A549 (cell line): ENCODE data around the gene HOXA4. TPM values are rescaled to one million over a fixed set of nuclear protein-coding genes. Genes with fewer than 3 reads are reported as not detected.

Source experiments
- ATAC-seq, 2 experiments: fragments of 200-7000 bp in 1 of 2; fragments of >200 bp in 1 of 2; cut with Nextera tagmentation in 1 of 2; cut with Tn5 transposase in 1 of 2; 3 replicates each; pipeline versions ENCODE4 v1.8.0 to v1.9.1; 2018 to 2020; ENCODE audit warnings: mild to moderate bottlenecking in 1 of 2, moderate library complexity in 1 of 2
- CTCF ChIA-PET: fragments of 300-600 bp; sonication (Branson Sonifier 250); formaldehyde crosslinking; extraction: SDS; loops from one replicate; lab custom pipeline; 2021; ENCODE audit warnings: antibody characterized with exemption, inconsistent platforms; lab: Yijun Ruan, JAX
- POLR2A ChIA-PET: fragments of 350-600 bp; formaldehyde crosslinking; extraction: SDS; loops from one replicate; lab custom pipeline; 2021; ENCODE audit warnings: antibody characterized with exemption, inconsistent platforms; lab: Yijun Ruan, JAX
- DNase-seq, 2 experiments: peaks; one replicate each; pipeline versions ENCODE4 v3.0.0 to v3.0.0-alpha.2; 2011 to 2016; ENCODE audit warnings: low read depth in 1 of 2, low spot score in 1 of 2
- FAIRE-seq: peaks from 2 replicates; lab custom pipeline; 2011; peaks lifted over from hg19 to GRCh38; lab: Jason Lieb, UNC
- H3K27ac ChIP-seq, 2 experiments: fragments of >200 bp; sonication (Bioruptor Twin); formaldehyde crosslinking; 3 replicates each; pipeline ENCODE4 v1.5.1; 2016 to 2017
- H3K4me1 ChIP-seq: fragments of >200 bp; sonication (Bioruptor Twin); formaldehyde crosslinking; 3 replicates; pipeline ENCODE4 v1.6.1; 2016
- H3K4me2 ChIP-seq: fragments of >200 bp; sonication (Bioruptor Twin); formaldehyde crosslinking; 3 replicates; pipeline ENCODE4 v1.6.1; 2016
- H3K4me3 ChIP-seq: fragments of >200 bp; sonication (Bioruptor Twin); formaldehyde crosslinking; 3 replicates; pipeline ENCODE4 v1.5.1; 2016
- H3K9me3 ChIP-seq: fragments of >200 bp; sonication (Bioruptor Twin); formaldehyde crosslinking; 3 replicates; pipeline ENCODE4 v1.6.1; 2016
- CHD2 ChIP-seq: fragments of 150-350 bp; IDR thresholded peaks from 2 replicates; pipeline ENCODE4 v1.6.1; 2014; ENCODE audit warnings: low read length; ENCODE audit not compliant: partially characterized antibody
- CHD4 ChIP-seq: fragments of 200-600 bp; sonication (generic); IDR thresholded peaks from 2 replicates; pipeline ENCODE4 v1.6.1; 2016; ENCODE audit warnings: antibody characterized with exemption, mild to moderate bottlenecking, borderline replicate concordance
- EP300 ChIP-seq, 2 experiments: fragments of >200 bp; sonication (Bioruptor Twin); formaldehyde crosslinking; IDR thresholded peaks; 2 replicates in 1 of 2; 3 replicates in 1 of 2; pipeline ENCODE4 v1.6.1; 2016 to 2017
- FOSB ChIP-seq: fragments of 250-450 bp; sonication (Bioruptor Pico); IDR thresholded peaks from 2 replicates; pipeline ENCODE4 v1.5.0; 2020; ENCODE audit warnings: mild to moderate bottlenecking, moderate library complexity
- JUNB ChIP-seq: fragments of >200 bp; sonication (Bioruptor Twin); formaldehyde crosslinking; IDR thresholded peaks from 2 replicates; pipeline ENCODE4 v1.6.1; 2016
- MAZ ChIP-seq: fragments of 150-350 bp; IDR thresholded peaks from 2 replicates; pipeline ENCODE4 v1.6.1; 2014; ENCODE audit warnings: antibody characterized with exemption, low read depth, low read length, borderline replicate concordance
- MYC ChIP-seq: IDR thresholded peaks from 2 replicates; pipeline ENCODE4 v1.6.1; 2012; ENCODE audit warnings: mild to moderate bottlenecking, inconsistent platforms, low read length, improper control_type of control experiment, borderline replicate concordance
- NPAS2 ChIP-seq: fragments of 250-450 bp; sonication (Bioruptor Pico); IDR thresholded peaks from 2 replicates; pipeline ENCODE4 v1.8.0; 2022; ENCODE audit warnings: mild to moderate bottlenecking, moderate library complexity, borderline replicate concordance
- NR3C1 ChIP-seq: fragments of >200 bp; sonication (Bioruptor Twin); formaldehyde crosslinking; IDR thresholded peaks from 3 replicates; pipeline ENCODE4 v1.6.1; 2017
- POLR2A ChIP-seq: IDR thresholded peaks from 2 replicates; pipeline ENCODE4 v1.6.1; 2012; ENCODE audit warnings: mild to moderate bottlenecking, low read length
- POLR2AphosphoS2 ChIP-seq: conservative IDR thresholded peaks from 2 replicates; pipeline ENCODE4 v1.6.1; 2012; ENCODE audit warnings: low read length, improper control_type of control experiment, inconsistent platforms
- SMC3 ChIP-seq: fragments of >200 bp; sonication (Bioruptor Twin); formaldehyde crosslinking; IDR thresholded peaks from 3 replicates; pipeline ENCODE4 v1.6.1; 2018; ENCODE audit warnings: inconsistent platforms
- TP53 ChIP-seq: fragments of 250-450 bp; sonication (Bioruptor Pico); IDR thresholded peaks from 2 replicates; pipeline ENCODE4 v1.5.0; 2021; ENCODE audit warnings: mild to moderate bottlenecking, moderate library complexity
- ZFP36 ChIP-seq: fragments of 450-650 bp; IDR thresholded peaks from 2 replicates; pipeline ENCODE4 v1.6.1; 2014; ENCODE audit warnings: borderline replicate concordance; ENCODE audit not compliant: partially characterized antibody
- ZNF302 ChIP-seq: fragments of 250-450 bp; sonication (Bioruptor Pico); IDR thresholded peaks from 2 replicates; pipeline ENCODE4 v1.9.0; 2021; ENCODE audit warnings: inconsistent platforms, mild to moderate bottlenecking, moderate library complexity
- WGBS: methylation state at CpG from one replicate; pipeline ENCODE4 v1.1.6; 2017; ENCODE audit errors: missing lambda C conversion rate; 5-methylcytosine and 5-hydroxymethylcytosine counted together
- polyA plus RNA-seq, 4 experiments: library from polyadenylated mRNA; depleted of rRNA in 3 of 4; stranded (reverse); fragments of >200 nt; fragmentation: RNase III in 1 of 4; extraction: RNeasy Plus Mini Kit Qiagen cat#74134 plus additional on column Dnase treatment in 1 of 4; gene quantifications; 2 replicates in 3 of 4; 3 replicates in 1 of 4; pipeline ENCODE4 v1.2.3, GENCODE V29; 2011 to 2017
- TF ChIP-seq, protein P1 (sequence below): IDR thresholded peaks from 2 replicates; pipeline ENCODE4 v1.6.1; 2012
- TF ChIP-seq, protein P2 (sequence below): IDR thresholded peaks from 2 replicates; pipeline ENCODE4 v1.6.1; 2012; ENCODE audit warnings: low read depth, borderline replicate concordance
- TF ChIP-seq, protein P3 (sequence below): IDR thresholded peaks from 2 replicates; pipeline ENCODE4 v1.6.1; 2012
- TF ChIP-seq, protein P4 (sequence below): fragments of 450-650 bp; IDR thresholded peaks from 2 replicates; pipeline ENCODE4 v1.6.1; 2014; ENCODE audit warnings: antibody characterized with exemption
- TF ChIP-seq, protein P5 (sequence below): fragments of >200 bp; sonication (Bioruptor Twin); formaldehyde crosslinking; IDR thresholded peaks from 3 replicates; pipeline ENCODE4 v1.6.1; 2016
- TF ChIP-seq, protein P6 (sequence below): fragments of >200 bp; sonication (Bioruptor Twin); formaldehyde crosslinking; IDR thresholded peaks from 3 replicates; pipeline ENCODE4 v1.5.1; 2016

HOXA4 gene
- polyA plus RNA-seq, 2 of the 4 experiments (the other 2 are of a cell fraction): 2.1 to 2.6 TPM

DNA sequence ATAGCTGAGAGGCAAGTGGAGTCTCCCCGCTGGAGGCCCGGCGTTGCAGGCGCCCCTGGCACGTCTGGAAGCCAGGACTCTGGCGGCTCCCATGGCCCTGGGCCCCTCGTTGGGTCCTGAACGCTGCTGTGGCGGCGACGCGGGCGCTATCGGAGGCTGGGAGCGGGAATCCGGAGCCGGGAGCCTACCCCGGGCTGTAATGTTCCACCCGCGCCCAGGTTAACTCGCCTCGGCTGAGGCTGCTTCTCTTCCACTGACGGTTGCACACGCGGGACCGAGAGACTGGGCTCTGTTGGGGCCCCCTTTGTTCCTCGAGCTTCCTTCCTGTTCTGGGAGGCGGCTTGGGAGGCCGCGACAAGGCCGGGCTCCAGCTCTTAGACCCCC is 14.2 kb upstream of the HOXA4 start:
- Histone ChIP-seq H3K4me1 (peaks cover 15% of the 10 kb centered on the region), H3K9me3 (no peaks in the 10 kb centered on the region), H3K4me2 (no peak overlapping the region), H3K27ac (no peak overlapping the region), H3K4me3 (no peak overlapping the region)
- ChIA-PET CTCF (interaction anchor here (0.6 to 11.1 kb wide), 21 partner anchors 10 to 769 kb away, joined by 3 to 160 read pairs (median 5); partner anchors contain the start of genes HOXA4, HOXA7 and HOXA9), POLR2A (no interaction called here)
- no peak for ATAC-seq
- no peak for DNase-seq
- 95% methylated on average over 31 of the region's 31 CpGs for WGBS
- FAIRE-seq: no peak
- TF ChIP-seq POLR2A (no peak), JUNB (no peak), MAZ (no peak), ZFP36 (no peak), TP53 (no peak), NR3C1 (no peak), POLR2AphosphoS2 (no peak), FOSB (no peak), ZNF302 (CRISPR knock-in tag) (no peak), EP300 (IDR thresholded peaks at IDR 0.05) (no peak), CHD2 (no peak), MYC (no peak), NPAS2 (CRISPR knock-in tag) (no peak), CHD4 (no peak)
- TF ChIP-seq, protein P1, sequence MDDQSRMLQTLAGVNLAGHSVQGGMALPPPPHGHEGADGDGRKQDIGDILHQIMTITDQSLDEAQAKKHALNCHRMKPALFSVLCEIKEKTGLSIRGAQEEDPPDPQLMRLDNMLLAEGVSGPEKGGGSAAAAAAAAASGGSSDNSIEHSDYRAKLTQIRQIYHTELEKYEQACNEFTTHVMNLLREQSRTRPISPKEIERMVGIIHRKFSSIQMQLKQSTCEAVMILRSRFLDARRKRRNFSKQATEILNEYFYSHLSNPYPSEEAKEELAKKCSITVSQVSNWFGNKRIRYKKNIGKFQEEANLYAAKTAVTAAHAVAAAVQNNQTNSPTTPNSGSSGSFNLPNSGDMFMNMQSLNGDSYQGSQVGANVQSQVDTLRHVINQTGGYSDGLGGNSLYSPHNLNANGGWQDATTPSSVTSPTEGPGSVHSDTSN: no peak
- TF ChIP-seq, protein P2, sequence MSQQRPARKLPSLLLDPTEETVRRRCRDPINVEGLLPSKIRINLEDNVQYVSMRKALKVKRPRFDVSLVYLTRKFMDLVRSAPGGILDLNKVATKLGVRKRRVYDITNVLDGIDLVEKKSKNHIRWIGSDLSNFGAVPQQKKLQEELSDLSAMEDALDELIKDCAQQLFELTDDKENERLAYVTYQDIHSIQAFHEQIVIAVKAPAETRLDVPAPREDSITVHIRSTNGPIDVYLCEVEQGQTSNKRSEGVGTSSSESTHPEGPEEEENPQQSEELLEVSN: no peak
- TF ChIP-seq, protein P3, sequence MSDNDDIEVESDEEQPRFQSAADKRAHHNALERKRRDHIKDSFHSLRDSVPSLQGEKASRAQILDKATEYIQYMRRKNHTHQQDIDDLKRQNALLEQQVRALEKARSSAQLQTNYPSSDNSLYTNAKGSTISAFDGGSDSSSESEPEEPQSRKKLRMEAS: no peak
- TF ChIP-seq, protein P4, sequence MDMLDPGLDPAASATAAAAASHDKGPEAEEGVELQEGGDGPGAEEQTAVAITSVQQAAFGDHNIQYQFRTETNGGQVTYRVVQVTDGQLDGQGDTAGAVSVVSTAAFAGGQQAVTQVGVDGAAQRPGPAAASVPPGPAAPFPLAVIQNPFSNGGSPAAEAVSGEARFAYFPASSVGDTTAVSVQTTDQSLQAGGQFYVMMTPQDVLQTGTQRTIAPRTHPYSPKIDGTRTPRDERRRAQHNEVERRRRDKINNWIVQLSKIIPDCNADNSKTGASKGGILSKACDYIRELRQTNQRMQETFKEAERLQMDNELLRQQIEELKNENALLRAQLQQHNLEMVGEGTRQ: no peak
- TF ChIP-seq, protein P5, sequence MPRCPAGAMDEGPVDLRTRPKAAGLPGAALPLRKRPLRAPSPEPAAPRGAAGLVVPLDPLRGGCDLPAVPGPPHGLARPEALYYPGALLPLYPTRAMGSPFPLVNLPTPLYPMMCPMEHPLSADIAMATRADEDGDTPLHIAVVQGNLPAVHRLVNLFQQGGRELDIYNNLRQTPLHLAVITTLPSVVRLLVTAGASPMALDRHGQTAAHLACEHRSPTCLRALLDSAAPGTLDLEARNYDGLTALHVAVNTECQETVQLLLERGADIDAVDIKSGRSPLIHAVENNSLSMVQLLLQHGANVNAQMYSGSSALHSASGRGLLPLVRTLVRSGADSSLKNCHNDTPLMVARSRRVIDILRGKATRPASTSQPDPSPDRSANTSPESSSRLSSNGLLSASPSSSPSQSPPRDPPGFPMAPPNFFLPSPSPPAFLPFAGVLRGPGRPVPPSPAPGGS: no peak

DNA sequence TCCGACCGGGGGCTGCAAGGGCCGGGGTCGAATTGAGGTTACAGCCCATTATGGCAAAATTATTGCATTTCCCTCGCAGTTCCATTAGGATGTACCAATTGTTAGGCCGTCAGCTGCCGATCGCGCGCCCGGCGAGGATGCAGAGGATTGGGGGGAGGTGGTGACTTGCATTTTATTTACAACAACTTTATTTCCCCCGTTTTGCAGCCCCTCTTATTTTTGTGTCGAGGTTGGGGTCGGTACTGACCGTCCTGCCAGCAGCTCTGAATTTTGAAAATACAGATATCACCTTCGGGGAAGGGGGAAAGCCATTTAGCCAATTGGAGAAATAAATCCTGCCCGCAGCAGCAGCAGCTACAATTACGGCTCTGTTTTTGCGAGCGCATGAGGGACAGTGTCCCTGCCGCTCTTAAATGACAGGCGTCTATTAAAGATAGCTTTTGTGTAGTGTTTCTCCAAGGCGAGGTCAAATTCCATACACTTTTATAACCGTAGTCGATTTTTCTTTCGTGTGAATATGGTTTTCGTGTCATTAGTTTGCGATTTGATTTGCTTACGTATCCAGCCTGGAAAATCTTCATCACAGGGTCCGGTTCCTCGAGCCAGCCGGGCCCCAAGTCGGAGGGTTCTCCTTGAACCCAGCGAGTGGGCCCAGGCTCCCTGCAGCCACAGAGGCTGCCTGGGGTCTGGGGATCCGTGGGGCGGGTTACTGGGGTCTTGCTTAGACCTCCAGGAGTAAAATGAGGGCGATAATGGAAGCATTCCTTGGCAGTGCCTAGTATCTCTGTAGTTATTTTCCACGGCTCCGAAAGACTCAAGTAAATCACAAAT is 13.6 kb upstream of the HOXA4 start:
- WGBS: 57% methylated on average over 38 of the region's 40 CpGs
- H3K4me2 ChIP-seq: peak overlapping the region; percentile 87; the same call in 2 of the 3 replicates
- no peak for FAIRE-seq
- peak overlapping the region; percentile 31 to 58; a peak in 2 of 6 replicates for H3K27ac ChIP-seq
- H3K9me3 ChIP-seq: no peaks in the 10 kb centered on the region
- TF ChIP-seq, protein P2: no peak
- TF ChIP-seq, protein P6, sequence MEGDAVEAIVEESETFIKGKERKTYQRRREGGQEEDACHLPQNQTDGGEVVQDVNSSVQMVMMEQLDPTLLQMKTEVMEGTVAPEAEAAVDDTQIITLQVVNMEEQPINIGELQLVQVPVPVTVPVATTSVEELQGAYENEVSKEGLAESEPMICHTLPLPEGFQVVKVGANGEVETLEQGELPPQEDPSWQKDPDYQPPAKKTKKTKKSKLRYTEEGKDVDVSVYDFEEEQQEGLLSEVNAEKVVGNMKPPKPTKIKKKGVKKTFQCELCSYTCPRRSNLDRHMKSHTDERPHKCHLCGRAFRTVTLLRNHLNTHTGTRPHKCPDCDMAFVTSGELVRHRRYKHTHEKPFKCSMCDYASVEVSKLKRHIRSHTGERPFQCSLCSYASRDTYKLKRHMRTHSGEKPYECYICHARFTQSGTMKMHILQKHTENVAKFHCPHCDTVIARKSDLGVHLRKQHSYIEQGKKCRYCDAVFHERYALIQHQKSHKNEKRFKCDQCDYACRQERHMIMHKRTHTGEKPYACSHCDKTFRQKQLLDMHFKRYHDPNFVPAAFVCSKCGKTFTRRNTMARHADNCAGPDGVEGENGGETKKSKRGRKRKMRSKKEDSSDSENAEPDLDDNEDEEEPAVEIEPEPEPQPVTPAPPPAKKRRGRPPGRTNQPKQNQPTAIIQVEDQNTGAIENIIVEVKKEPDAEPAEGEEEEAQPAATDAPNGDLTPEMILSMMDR: peak; percentile 7; the same call in 1 of the 3 replicates
- TF ChIP-seq SMC3: 0 out of 3 replicates have a peak, but pooled peaks have one; percentile 3
- TF ChIP-seq, all 56 proteins: peak for 2
- ChIA-PET POLR2A (interaction anchor here (0.7 to 1.3 kb wide), 6 partner anchors 13 to 444 kb away, joined by 3 to 7 read pairs (median 4); partner anchors contain the start of genes HOXA7 and SKAP2), CTCF (interaction anchor here (0.8 to 11.1 kb wide), 37 partner anchors 7 to 906 kb away, joined by 3 to 160 read pairs (median 5); partner anchors contain the start of genes HOXA3, HOXA4, HOXA7 and HOXA9)
- DNase-seq: no peak
- Histone ChIP-seq H3K4me1 (peaks cover 9% of the 10 kb centered on the region), H3K4me3 (0 out of 3 replicates have a peak overlapping the region, but pooled peaks have one; percentile 26)
- ATAC-seq: no peak
